ENCODE results near the gene GTPBP8. TPM values are rescaled to one million over a fixed set of nuclear protein-coding genes. Genes with fewer than 3 reads are reported as not detected.
"Not testable (repeated sequence)": the region's sequence is repeated elsewhere in the genome, so short reads cannot be mapped to it uniquely, and the experiment has no call there.

The GTPBP8 gene
- polyA plus RNA-seq, 1 donor from 2014 or later = 32.4 TPM

DNA sequence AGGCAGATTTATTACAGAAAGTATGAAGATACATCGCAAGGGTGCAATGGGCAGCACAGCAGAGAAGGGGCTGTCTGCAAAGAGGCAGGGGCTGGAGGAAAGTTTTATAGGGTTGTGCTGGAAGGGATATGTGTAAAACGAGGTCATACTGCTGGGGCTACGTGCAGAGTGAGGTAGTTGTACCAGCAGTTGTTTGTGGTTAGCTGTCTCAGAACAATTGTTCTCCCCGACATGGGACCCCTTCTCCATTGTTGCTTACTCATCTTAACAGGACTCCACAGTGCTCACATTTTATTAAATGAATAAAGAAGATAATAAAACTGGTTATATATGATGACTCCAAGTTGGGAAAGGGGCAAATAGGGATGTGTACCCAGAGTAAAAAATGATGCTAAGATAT lies 49.4 kb downstream of the GTPBP8 start:
- Histone ChIP-seq H3K79me2 (replicated peaks; ENCODE audit: insufficient read depth, low read length) (no peaks in the 10 kb centered on the region), H2AFZ (ENCODE audit: low read depth, low read length) (no peak overlapping the region), H3K36me3 (ENCODE audit: insufficient read depth, low read length) (no peaks in the 10 kb centered on the region), H3K27ac (ENCODE audit: low read length) (no peak overlapping the region), H3K9me2 (ENCODE audit: insufficient read depth, low read length) (no peaks in the 10 kb centered on the region), H3K4me2 (ENCODE audit: low read length) (no peak overlapping the region), H3K27me3 (ENCODE audit: insufficient read depth, low read depth, low read length) (no peaks in the 10 kb centered on the region), H4K20me1 (ENCODE audit: insufficient read depth) (no peaks in the 10 kb centered on the region), H3F3A (ENCODE audit: insufficient read depth, low read length, poor library complexity, severe bottlenecking) (no peaks in the 10 kb centered on the region), H3K9ac (ENCODE audit: low read length) (no peak overlapping the region), H3K9me3 (ENCODE audit: low read length) (no peaks in the 10 kb centered on the region), H3K4me3 (ENCODE audit: low read length) (no peak overlapping the region)
- TF ChIP-seq SMC3 (conservative IDR thresholded peaks at IDR 0.05; ENCODE audit: poor library complexity) = no peak
- TF ChIP-seq EP300 (conservative IDR thresholded peaks at IDR 0.05; ENCODE audit: poor library complexity, severe bottlenecking) = no peak
- TF ChIP-seq POLR2AphosphoS5 (IDR thresholded peaks at IDR 0.05) = no peak
- TF ChIP-seq, protein P1, sequence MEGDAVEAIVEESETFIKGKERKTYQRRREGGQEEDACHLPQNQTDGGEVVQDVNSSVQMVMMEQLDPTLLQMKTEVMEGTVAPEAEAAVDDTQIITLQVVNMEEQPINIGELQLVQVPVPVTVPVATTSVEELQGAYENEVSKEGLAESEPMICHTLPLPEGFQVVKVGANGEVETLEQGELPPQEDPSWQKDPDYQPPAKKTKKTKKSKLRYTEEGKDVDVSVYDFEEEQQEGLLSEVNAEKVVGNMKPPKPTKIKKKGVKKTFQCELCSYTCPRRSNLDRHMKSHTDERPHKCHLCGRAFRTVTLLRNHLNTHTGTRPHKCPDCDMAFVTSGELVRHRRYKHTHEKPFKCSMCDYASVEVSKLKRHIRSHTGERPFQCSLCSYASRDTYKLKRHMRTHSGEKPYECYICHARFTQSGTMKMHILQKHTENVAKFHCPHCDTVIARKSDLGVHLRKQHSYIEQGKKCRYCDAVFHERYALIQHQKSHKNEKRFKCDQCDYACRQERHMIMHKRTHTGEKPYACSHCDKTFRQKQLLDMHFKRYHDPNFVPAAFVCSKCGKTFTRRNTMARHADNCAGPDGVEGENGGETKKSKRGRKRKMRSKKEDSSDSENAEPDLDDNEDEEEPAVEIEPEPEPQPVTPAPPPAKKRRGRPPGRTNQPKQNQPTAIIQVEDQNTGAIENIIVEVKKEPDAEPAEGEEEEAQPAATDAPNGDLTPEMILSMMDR (IDR thresholded peaks at IDR 0.05; ENCODE audit: poor library complexity, severe bottlenecking) = no peak
- TF ChIP-seq TAF1 (IDR thresholded peaks at IDR 0.05; ENCODE audit: low read depth) = no peak
- TF ChIP-seq, protein P2, sequence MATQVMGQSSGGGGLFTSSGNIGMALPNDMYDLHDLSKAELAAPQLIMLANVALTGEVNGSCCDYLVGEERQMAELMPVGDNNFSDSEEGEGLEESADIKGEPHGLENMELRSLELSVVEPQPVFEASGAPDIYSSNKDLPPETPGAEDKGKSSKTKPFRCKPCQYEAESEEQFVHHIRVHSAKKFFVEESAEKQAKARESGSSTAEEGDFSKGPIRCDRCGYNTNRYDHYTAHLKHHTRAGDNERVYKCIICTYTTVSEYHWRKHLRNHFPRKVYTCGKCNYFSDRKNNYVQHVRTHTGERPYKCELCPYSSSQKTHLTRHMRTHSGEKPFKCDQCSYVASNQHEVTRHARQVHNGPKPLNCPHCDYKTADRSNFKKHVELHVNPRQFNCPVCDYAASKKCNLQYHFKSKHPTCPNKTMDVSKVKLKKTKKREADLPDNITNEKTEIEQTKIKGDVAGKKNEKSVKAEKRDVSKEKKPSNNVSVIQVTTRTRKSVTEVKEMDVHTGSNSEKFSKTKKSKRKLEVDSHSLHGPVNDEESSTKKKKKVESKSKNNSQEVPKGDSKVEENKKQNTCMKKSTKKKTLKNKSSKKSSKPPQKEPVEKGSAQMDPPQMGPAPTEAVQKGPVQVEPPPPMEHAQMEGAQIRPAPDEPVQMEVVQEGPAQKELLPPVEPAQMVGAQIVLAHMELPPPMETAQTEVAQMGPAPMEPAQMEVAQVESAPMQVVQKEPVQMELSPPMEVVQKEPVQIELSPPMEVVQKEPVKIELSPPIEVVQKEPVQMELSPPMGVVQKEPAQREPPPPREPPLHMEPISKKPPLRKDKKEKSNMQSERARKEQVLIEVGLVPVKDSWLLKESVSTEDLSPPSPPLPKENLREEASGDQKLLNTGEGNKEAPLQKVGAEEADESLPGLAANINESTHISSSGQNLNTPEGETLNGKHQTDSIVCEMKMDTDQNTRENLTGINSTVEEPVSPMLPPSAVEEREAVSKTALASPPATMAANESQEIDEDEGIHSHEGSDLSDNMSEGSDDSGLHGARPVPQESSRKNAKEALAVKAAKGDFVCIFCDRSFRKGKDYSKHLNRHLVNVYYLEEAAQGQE (IDR thresholded peaks at IDR 0.05; ENCODE audit: borderline replicate concordance) = no peak
- TF ChIP-seq MXI1 (conservative IDR thresholded peaks at IDR 0.05; ENCODE audit: poor library complexity, severe bottlenecking) = no peak
- TF ChIP-seq RAD21 (conservative IDR thresholded peaks at IDR 0.05) = no peak
- no peak for TF ChIP-seq EZH2 (IDR thresholded peaks at IDR 0.05; ENCODE audit: borderline replicate concordance, insufficient read depth, low read length, poor library complexity, severe bottlenecking)

DNA sequence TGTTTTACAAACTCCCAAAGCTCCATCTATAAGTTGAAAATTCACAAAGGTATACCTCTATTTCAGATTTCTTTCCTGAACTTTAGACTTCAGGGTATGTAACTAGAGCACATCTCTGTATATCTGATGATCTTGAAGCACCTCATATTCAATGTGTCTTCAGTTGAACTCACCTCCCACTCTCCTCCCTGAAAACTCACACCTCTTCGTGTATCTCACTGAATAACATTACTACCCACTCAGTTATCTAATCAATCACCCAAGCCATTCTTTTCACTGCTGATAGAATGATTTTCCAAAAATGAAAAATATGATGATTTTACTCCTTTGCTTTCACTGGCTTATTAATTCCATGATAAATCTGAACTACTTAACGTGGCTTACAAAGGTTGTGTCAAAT lies 52.9 kb downstream of the GTPBP8 start:
- no peak overlapping the region for H3K4me2 ChIP-seq (ENCODE audit: low read length)
- no peaks in the 10 kb centered on the region for H3K27me3 ChIP-seq (ENCODE audit: insufficient read depth, low read depth, low read length)
- no peak overlapping the region for H2AFZ ChIP-seq (ENCODE audit: low read depth, low read length)
- H3K9me2 ChIP-seq (ENCODE audit: insufficient read depth, low read length) = no peaks in the 10 kb centered on the region
- H3F3A ChIP-seq (ENCODE audit: insufficient read depth, low read length, poor library complexity, severe bottlenecking) = no peaks in the 10 kb centered on the region
- no peak overlapping the region for H3K4me3 ChIP-seq (ENCODE audit: low read length)
- no peaks in the 10 kb centered on the region for H3K36me3 ChIP-seq (ENCODE audit: insufficient read depth, low read length)
- TF ChIP-seq POLR2AphosphoS5 (IDR thresholded peaks at IDR 0.05) (no peak), EP300 (conservative IDR thresholded peaks at IDR 0.05; ENCODE audit: poor library complexity, severe bottlenecking) (no peak), RAD21 (conservative IDR thresholded peaks at IDR 0.05) (no peak)
- TF ChIP-seq, protein P2 (IDR thresholded peaks at IDR 0.05; ENCODE audit: borderline replicate concordance) = no peak
- H3K9ac ChIP-seq (ENCODE audit: low read length) = no peak overlapping the region
- no peaks in the 10 kb centered on the region for H4K20me1 ChIP-seq (ENCODE audit: insufficient read depth)
- no peaks in the 10 kb centered on the region for H3K9me3 ChIP-seq (ENCODE audit: low read length)
- no peaks in the 10 kb centered on the region for H3K79me2 ChIP-seq (replicated peaks; ENCODE audit: insufficient read depth, low read length)
- no peak overlapping the region for H3K27ac ChIP-seq (ENCODE audit: low read length)

DNA sequence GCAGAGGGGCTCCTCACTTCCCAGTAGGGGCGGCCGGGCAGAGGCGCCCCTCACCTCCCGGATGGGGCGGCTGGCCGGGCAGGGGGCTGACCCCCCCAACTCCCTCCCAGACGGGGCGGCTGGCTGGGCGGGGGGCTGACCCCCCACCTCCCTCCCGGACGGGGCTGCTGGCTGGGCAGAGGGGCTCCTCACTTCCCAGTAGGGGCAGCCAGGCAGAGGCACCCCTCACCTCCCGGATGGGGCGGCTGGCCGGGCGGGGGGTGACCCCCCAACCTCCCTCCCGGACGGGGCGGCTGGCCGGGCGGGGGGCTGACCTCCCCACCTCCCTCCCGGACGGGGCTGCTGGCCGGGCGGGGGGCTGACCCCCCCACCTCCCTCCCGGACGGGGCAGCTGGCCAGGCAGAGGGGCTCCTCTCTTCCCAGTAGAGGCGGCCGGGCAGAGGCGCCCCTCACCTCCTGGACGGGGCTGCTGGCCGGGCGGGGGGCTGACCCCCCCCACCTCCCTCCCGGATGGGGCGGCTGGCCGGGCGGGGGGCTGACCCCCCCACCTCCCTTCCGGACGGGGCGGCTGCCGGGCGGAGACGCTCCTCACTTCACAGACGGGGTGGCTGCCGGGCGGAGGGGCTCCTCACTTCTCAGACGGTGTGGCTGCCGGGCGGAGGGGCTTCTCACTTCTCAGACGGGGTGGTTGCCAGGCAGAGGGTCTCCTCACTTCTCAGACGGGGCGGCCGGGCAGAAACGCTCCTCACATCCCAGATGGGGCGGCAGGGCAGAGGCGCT lies 55.6 kb downstream of the GTPBP8 start:
- H3F3A ChIP-seq (ENCODE audit: insufficient read depth, low read length, poor library complexity, severe bottlenecking); H3K4me2 ChIP-seq (ENCODE audit: low read length); H3K27me3 ChIP-seq (ENCODE audit: insufficient read depth, low read depth, low read length); H4K20me1 ChIP-seq (ENCODE audit: insufficient read depth); H2AFZ ChIP-seq (ENCODE audit: low read depth, low read length); H3K36me3 ChIP-seq (ENCODE audit: insufficient read depth, low read length); H3K4me3 ChIP-seq (ENCODE audit: low read length); H3K9me2 ChIP-seq (ENCODE audit: insufficient read depth, low read length); H3K9ac ChIP-seq (ENCODE audit: low read length); H3K27ac ChIP-seq (ENCODE audit: low read length); H3K79me2 ChIP-seq (replicated peaks; ENCODE audit: insufficient read depth, low read length); H3K9me3 ChIP-seq (ENCODE audit: low read length): not testable (repeated sequence)

Measured in neural cell (in vitro differentiated cells).